GM12878 (cell line): ENCODE data around the gene STX4. TPM values are rescaled to one million over a fixed set of nuclear protein-coding genes. Genes with fewer than 3 reads are reported as not detected.

Experiments
- ATAC-seq: fragments of 200-7000 bp; cut with Tn5 transposase; 3 replicates; pipeline ENCODE4 v1.9.1; 2020; ENCODE audit warnings: mild to moderate bottlenecking, moderate library complexity
- BruUV-seq: library from RNA; stranded (reverse); fragments of 400-500 nt; replicated peaks from 2 replicates; lab custom pipeline; 2021; lab: Mats Ljungman, UMichigan
- CTCF ChIA-PET: fragments of 300-600 bp; sonication (Branson Sonifier 250); formaldehyde crosslinking; extraction: SDS; loops from one replicate; lab custom pipeline; 2021; ENCODE audit warnings: inconsistent platforms; lab: Yijun Ruan, JAX
- POLR2A ChIA-PET: fragments of 350-600 bp; formaldehyde crosslinking; extraction: SDS; loops from one replicate; lab custom pipeline; 2021; ENCODE audit warnings: inconsistent platforms; lab: Charles Lee
- RAD21 ChIA-PET: fragments of 300-600 bp; sonication (Branson Sonifier 250); formaldehyde crosslinking; loops from one replicate; lab custom pipeline; 2023; ENCODE audit warnings: antibody characterized with exemption; ENCODE audit not compliant: unreplicated experiment; lab: Charles Lee
- SMC1A ChIA-PET: fragments of 300-600 bp; sonication (Branson Sonifier 250); formaldehyde crosslinking; loops from one replicate; lab custom pipeline; 2023; ENCODE audit not compliant: unreplicated experiment, uncharacterized antibody; lab: Charles Lee
- DNase-seq: peaks from one replicate; pipeline ENCODE4 v3.0.0-alpha.2; 2011; ENCODE audit warnings: low read depth, low spot score
- FAIRE-seq: peaks from 3 replicates; lab custom pipeline; 2011; peaks lifted over from hg19 to GRCh38; lab: Jason Lieb, UNC
- H2AFZ ChIP-seq: 2 replicates; pipeline ENCODE4 v1.6.0; 2011; ENCODE audit warnings: low read depth, low read length, control low read depth; ENCODE audit not compliant: control insufficient read depth
- H3K27ac ChIP-seq: 2 replicates; pipeline ENCODE4 v1.5.1; 2011; ENCODE audit warnings: control low read depth; ENCODE audit not compliant: control insufficient read depth, insufficient read depth
- H3K27me3 ChIP-seq, 2 experiments: replicated peaks in 1 of 2; 2 replicates each; pipeline versions ENCODE4 v1.6.0 to v1.6.1; 2011; ENCODE audit warnings: low read length in 1 of 2; ENCODE audit not compliant: control insufficient read depth in 2 of 2, insufficient read depth in 2 of 2
- H3K36me3 ChIP-seq, 2 experiments: 2 replicates each; pipeline ENCODE4 v1.5.1; 2011; ENCODE audit warnings: low read length in 1 of 2; ENCODE audit not compliant: control insufficient read depth in 2 of 2, insufficient read depth in 2 of 2
- H3K4me1 ChIP-seq: 2 replicates; pipeline ENCODE4 v1.6.1; 2011; ENCODE audit warnings: mild to moderate bottlenecking, low read length, moderate library complexity, mixed read lengths; ENCODE audit not compliant: control insufficient read depth, insufficient read depth
- H3K4me2 ChIP-seq: 2 replicates; pipeline ENCODE4 v1.6.0; 2011; ENCODE audit warnings: control low read depth; ENCODE audit not compliant: control insufficient read depth, insufficient read depth
- H3K4me3 ChIP-seq: fragments of 200-600 bp; sonication (generic); 2 replicates; pipeline ENCODE4 v1.5.1; 2016
- H3K79me2 ChIP-seq: 2 replicates; pipeline ENCODE4 v1.6.0; 2011; ENCODE audit warnings: low read length; ENCODE audit not compliant: control insufficient read depth, insufficient read depth
- H3K9ac ChIP-seq: 2 replicates; pipeline ENCODE4 v1.8.0; 2011; ENCODE audit warnings: low read length, control low read depth, mixed read lengths; ENCODE audit not compliant: control insufficient read depth, insufficient read depth
- H3K9me3 ChIP-seq: replicated peaks from 3 replicates; pipeline ENCODE4 v1.5.1; 2011; ENCODE audit warnings: mild to moderate bottlenecking, low read length; ENCODE audit not compliant: control insufficient read depth, insufficient read depth
- H4K20me1 ChIP-seq: 2 replicates; pipeline ENCODE4 v1.6.0; 2011; ENCODE audit not compliant: control insufficient read depth, insufficient read depth
- EGR1 ChIP-seq, 2 experiments: IDR thresholded peaks; 1 replicate in 1 of 2; 2 replicates in 1 of 2; pipeline ENCODE4 v1.6.1; 2011 to 2012; ENCODE audit warnings: low read depth in 2 of 2, low read length in 2 of 2, borderline replicate concordance in 1 of 2, mild to moderate bottlenecking in 1 of 2, moderate library complexity in 1 of 2
- HCFC1 ChIP-seq: fragments of 150-350 bp; IDR thresholded peaks from 2 replicates; pipeline ENCODE4 v1.6.1; 2014; ENCODE audit warnings: low read length
- IKZF1 ChIP-seq: fragments of 450-650 bp; conservative IDR thresholded peaks from 2 replicates; pipeline ENCODE4 v1.6.1; 2017; ENCODE audit warnings: antibody characterized with exemption, mild to moderate bottlenecking
- KLF5 ChIP-seq: fragments of 450-650 bp; IDR thresholded peaks from 2 replicates; pipeline ENCODE4 v1.6.1; 2014; ENCODE audit warnings: mild to moderate bottlenecking; ENCODE audit not compliant: partially characterized antibody
- NBN ChIP-seq: fragments of 450-650 bp; IDR thresholded peaks from 2 replicates; pipeline ENCODE4 v1.6.1; 2016
- NFYA ChIP-seq: IDR thresholded peaks from 2 replicates; pipeline ENCODE4 v1.6.1; 2011; ENCODE audit warnings: low read depth, mild to moderate bottlenecking, low read length, improper control_type of control experiment, borderline replicate concordance
- NR2C1 ChIP-seq: fragments of 450-650 bp; IDR thresholded peaks from 2 replicates; pipeline ENCODE4 v1.6.1; 2017; ENCODE audit warnings: antibody characterized with exemption, mild to moderate bottlenecking, moderate library complexity
- NR2C2 ChIP-seq: IDR thresholded peaks from 2 replicates; pipeline ENCODE4 v1.6.1; 2011; ENCODE audit warnings: borderline replicate concordance, low read depth; ENCODE audit not compliant: control insufficient read depth, insufficient read length
- PAX5 ChIP-seq: IDR thresholded peaks from 2 replicates; pipeline ENCODE4 v1.6.1; 2011; ENCODE audit warnings: low read depth, low read length, borderline replicate concordance
- PML ChIP-seq: IDR thresholded peaks from 2 replicates; pipeline ENCODE4 v1.6.1; 2012; ENCODE audit warnings: low read length, inconsistent platforms
- RUNX3 ChIP-seq: IDR thresholded peaks from 2 replicates; pipeline ENCODE4 v1.6.1; 2012; ENCODE audit warnings: low read length, inconsistent platforms
- SMAD1 ChIP-seq: fragments of 450-650 bp; IDR thresholded peaks from 2 replicates; pipeline ENCODE4 v1.6.1; 2018; ENCODE audit warnings: mild to moderate bottlenecking, low read depth; ENCODE audit not compliant: partially characterized antibody
- TAF1 ChIP-seq: IDR thresholded peaks from 2 replicates; pipeline ENCODE4 v1.6.1; 2011; ENCODE audit warnings: mild to moderate bottlenecking, low read depth, low read length, borderline replicate concordance
- ZNF217 ChIP-seq: fragments of 450-650 bp; IDR thresholded peaks from 2 replicates; pipeline ENCODE4 v1.6.1; 2017; ENCODE audit warnings: antibody characterized with exemption, mild to moderate bottlenecking
- ZZZ3 ChIP-seq: IDR thresholded peaks from 2 replicates; pipeline ENCODE4 v1.6.1; 2011; ENCODE audit warnings: low read depth; ENCODE audit not compliant: control insufficient read depth, insufficient read length
- WGBS: methylation state at CpG from one replicate; pipeline ENCODE4 v1.1.6; 2016; ENCODE audit warnings: low lambda C conversion rate; ENCODE audit not compliant: insufficient replicate concordance, insufficient coverage; ENCODE audit errors: missing lambda C conversion rate; 5-methylcytosine and 5-hydroxymethylcytosine counted together
- in situ Hi-C: fragments of 300-500 bp; cut with MboI; formaldehyde crosslinking; loops from 9 replicates; pipeline ENCODE4 v1.14.3; 2018; ENCODE audit warnings: mixed read lengths
- intact Hi-C: fragments of 100-400 bp; cut with micrococcal nuclease; formaldehyde crosslinking; loops from one replicate; pipeline ENCODE4 v1.14.2; 2022; ENCODE audit not compliant: unreplicated experiment
- polyA plus RNA-seq, 11 experiments: library from polyadenylated mRNA; depleted of rRNA in 4 of 11; unstranded in 6 of 11; stranded (reverse) in 5 of 11; fragments of >200 nt; fragmentation: Nextera tagmentation in 4 of 11; fragmentation: Illumina TruSeq in 1 of 11; extraction: Ambion mirVana in 4 of 11; extraction: Trizol in 1 of 11; gene quantifications; 1 replicate in 1 of 11; 2 replicates in 10 of 11; pipeline versions ENCODE4 v1.2.1 to v1.2.3, GENCODE V29; 2011 to 2016; ENCODE audit warnings: inconsistent platforms in 2 of 11, missing spikeins in 2 of 11, low read depth in 1 of 11
- total RNA-seq, 4 experiments: library from RNA; depleted of rRNA in 3 of 4; stranded (reverse); fragments of >200 nt in 3 of 4; fragmentation: Illumina TruSeq in 1 of 4; extraction: Trizol in 1 of 4; gene quantifications; 2 replicates each; pipeline versions ENCODE4 v1.2.1 to v1.2.3, GENCODE V29; 2013 to 2021
- TF ChIP-seq, protein P1 (sequence below): fragments of 450-650 bp; IDR thresholded peaks from 2 replicates; pipeline ENCODE4 v1.6.1; 2017; ENCODE audit warnings: mild to moderate bottlenecking, moderate library complexity
- TF ChIP-seq, protein P2 (sequence below): fragments of 450-650 bp; IDR thresholded peaks from 2 replicates; pipeline ENCODE4 v1.6.1; 2018; ENCODE audit warnings: borderline replicate concordance, mild to moderate bottlenecking; ENCODE audit not compliant: partially characterized antibody

Gene STX4
- total and polyA plus RNA-seq, 10 of the 15 experiments (the other 5 are each of a cell fraction or from before 2014, with no cell fraction given): 3.3 to 37.6 (median 22.6) TPM

DNA sequence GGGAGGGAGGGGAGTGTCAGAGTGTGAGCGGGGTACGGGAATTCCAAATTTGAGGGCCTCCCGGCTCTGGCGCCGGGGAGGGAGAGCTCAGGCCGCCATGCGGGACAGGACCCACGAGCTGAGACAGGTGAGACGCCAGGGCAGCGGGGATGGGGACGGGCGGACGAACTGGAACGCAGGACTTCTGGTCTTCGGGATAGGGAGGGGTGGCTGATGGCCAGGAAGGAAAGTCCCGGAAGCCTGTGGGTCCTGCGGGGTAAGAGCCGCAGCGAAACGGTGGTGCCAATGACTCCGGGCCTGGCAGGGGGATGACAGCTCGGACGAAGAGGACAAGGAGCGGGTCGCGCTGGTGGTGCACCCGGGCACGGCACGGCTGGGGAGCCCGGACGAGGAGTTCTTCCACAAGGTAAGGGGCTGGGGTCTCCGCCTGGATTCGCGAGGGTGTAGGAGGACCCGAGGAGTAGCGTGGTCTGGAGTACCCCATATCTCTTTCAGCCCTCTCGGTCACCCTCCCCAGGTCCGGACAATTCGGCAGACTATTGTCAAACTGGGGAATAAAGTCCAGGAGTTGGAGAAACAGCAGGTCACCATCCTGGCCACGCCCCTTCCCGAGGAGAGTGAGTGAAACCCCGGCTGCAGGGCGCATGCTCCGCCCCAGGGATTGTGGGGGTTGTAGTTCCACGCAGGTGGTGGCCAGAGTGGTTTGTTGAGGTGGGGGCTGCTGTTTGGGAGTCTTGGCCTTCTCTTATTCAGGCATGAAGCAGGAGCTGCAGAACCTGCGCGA lies 543 bp downstream of the STX4 start:
- FAIRE-seq: peak; percentile 97
- H3K9ac ChIP-seq: peak overlapping the region; percentile 63
- ChIA-PET RAD21 (interaction anchor here (0.7 to 2.6 kb wide), 3 partner anchors 38 to 108 kb away, joined by 4 to 12 read pairs (median 5); partner anchors contain the start of genes ZNF646 and ZNF668), SMC1A (no interaction called here), CTCF (interaction anchor here (0.5 to 1.7 kb wide), 4 partner anchors 35 to 108 kb away, joined by 3 to 5 read pairs (median 4); partner anchors contain the start of gene HSD3B7), POLR2A (interaction anchor here (0.6 to 2.2 kb wide), 5 partner anchors 38 to 637 kb away, joined by 3 to 10 read pairs (median 6); partner anchors contain the start of genes VKORC1, ZNF646 and ZNF668)
- H2AFZ ChIP-seq: peak overlapping the region; percentile 93
- no peaks in the 10 kb centered on the region for H3K9me3 ChIP-seq
- H3K4me3 ChIP-seq: peak overlapping the region; percentile 86
- peak; percentile 54 for DNase-seq
- BruUV-seq: TSS peak; percentile 86
- peak overlapping the region; percentile 63 for H3K4me2 ChIP-seq
- no peaks in the 10 kb centered on the region for H3K27me3 ChIP-seq
- peak; percentile 83 for ATAC-seq
- peaks cover 7% of the 10 kb centered on the region for H3K79me2 ChIP-seq
- in situ Hi-C loops: no loop called here
- 7% methylated on average over 37 of the region's 47 CpGs for WGBS
- H3K4me1 ChIP-seq: no peaks in the 10 kb centered on the region; the same call in 1 of the 2 replicates
- no peaks in the 10 kb centered on the region for H4K20me1 ChIP-seq
- peaks cover 0 to 5% of the 10 kb centered on the region in 2 experiments; a peak in 2 of 4 replicates for H3K36me3 ChIP-seq
- intact Hi-C loops: loop anchor here (1.0 kb wide), 2 partner anchors 40 to 60 kb away; partner anchors contain the start of genes VKORC1, ZNF646 and ZNF668
- peak overlapping the region; percentile 73 for H3K27ac ChIP-seq
- TF ChIP-seq KLF5 (no peak), NR2C1 (no peak), TAF1 (0 out of 2 replicates have a peak, but pooled peaks have one; percentile 15), IKZF1 (peak; percentile 84), SMAD1 (no peak), NBN (0 out of 2 replicates have a peak, but pooled peaks have one; percentile 47), NR2C2 (no peak), PML (no peak), ZZZ3 (no peak), HCFC1 (peak; percentile 93), PAX5 (0 out of 2 replicates have a peak, but pooled peaks have one; percentile 23), EGR1 (IDR thresholded peaks at IDR 0.05; ENCODE audit: borderline replicate concordance in 1 of 2, low read depth in 2 of 2, low read length in 2 of 2) (no peak), NFYA (no peak), ZNF217 (no peak), RUNX3 (no peak)
- TF ChIP-seq, protein P1, sequence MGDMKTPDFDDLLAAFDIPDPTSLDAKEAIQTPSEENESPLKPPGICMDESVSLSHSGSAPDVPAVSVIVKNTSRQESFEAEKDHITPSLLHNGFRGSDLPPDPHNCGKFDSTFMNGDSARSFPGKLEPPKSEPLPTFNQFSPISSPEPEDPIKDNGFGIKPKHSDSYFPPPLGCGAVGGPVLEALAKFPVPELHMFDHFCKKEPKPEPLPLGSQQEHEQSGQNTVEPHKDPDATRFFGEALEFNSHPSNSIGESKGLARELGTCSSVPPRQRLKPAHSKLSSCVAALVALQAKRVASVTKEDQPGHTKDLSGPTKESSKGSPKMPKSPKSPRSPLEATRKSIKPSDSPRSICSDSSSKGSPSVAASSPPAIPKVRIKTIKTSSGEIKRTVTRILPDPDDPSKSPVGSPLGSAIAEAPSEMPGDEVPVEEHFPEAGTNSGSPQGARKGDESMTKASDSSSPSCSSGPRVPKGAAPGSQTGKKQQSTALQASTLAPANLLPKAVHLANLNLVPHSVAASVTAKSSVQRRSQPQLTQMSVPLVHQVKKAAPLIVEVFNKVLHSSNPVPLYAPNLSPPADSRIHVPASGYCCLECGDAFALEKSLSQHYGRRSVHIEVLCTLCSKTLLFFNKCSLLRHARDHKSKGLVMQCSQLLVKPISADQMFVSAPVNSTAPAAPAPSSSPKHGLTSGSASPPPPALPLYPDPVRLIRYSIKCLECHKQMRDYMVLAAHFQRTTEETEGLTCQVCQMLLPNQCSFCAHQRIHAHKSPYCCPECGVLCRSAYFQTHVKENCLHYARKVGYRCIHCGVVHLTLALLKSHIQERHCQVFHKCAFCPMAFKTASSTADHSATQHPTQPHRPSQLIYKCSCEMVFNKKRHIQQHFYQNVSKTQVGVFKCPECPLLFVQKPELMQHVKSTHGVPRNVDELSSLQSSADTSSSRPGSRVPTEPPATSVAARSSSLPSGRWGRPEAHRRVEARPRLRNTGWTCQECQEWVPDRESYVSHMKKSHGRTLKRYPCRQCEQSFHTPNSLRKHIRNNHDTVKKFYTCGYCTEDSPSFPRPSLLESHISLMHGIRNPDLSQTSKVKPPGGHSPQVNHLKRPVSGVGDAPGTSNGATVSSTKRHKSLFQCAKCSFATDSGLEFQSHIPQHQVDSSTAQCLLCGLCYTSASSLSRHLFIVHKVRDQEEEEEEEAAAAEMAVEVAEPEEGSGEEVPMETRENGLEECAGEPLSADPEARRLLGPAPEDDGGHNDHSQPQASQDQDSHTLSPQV: no peak
- TF ChIP-seq, protein P2, sequence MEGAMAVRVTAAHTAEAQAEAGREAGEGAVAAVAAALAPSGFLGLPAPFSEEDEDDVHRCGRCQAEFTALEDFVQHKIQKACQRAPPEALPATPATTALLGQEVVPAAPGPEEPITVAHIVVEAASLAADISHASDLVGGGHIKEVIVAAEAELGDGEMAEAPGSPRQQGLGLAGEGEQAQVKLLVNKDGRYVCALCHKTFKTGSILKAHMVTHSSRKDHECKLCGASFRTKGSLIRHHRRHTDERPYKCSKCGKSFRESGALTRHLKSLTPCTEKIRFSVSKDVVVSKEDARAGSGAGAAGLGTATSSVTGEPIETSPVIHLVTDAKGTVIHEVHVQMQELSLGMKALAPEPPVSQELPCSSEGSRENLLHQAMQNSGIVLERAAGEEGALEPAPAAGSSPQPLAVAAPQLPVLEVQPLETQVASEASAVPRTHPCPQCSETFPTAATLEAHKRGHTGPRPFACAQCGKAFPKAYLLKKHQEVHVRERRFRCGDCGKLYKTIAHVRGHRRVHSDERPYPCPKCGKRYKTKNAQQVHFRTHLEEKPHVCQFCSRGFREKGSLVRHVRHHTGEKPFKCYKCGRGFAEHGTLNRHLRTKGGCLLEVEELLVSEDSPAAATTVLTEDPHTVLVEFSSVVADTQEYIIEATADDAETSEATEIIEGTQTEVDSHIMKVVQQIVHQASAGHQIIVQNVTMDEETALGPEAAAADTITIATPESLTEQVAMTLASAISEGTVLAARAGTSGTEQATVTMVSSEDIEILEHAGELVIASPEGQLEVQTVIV: no peak
